Fibroblast of villous mesenchyme (primary cell): ENCODE data around the gene AKAP11. TPM values are rescaled to one million over a fixed set of nuclear protein-coding genes. Genes with fewer than 3 reads are reported as not detected.

Source experiments
- DNase-seq: peaks from one replicate; pipeline ENCODE4 v3.0.0-alpha.2; 2010; ENCODE audit warnings: low read depth
- H3K4me3 ChIP-seq: 2 replicates; pipeline ENCODE4 v1.5.1; 2011; ENCODE audit warnings: low read depth, mild to moderate bottlenecking, low read length
- total RNA-seq: library from RNA; depleted of rRNA; stranded (reverse); fragments of >200 nt; gene quantifications from 2 replicates; pipeline ENCODE4 v1.2.3, GENCODE V29; 2012
- TF ChIP-seq, protein P1 (sequence below): IDR thresholded peaks from 2 replicates; pipeline ENCODE4 v1.5.1; 2012; ENCODE audit warnings: low read depth, mild to moderate bottlenecking, low read length; ENCODE audit not compliant: insufficient read depth

Gene AKAP11
- total RNA-seq, 1 donor: 32.0 TPM

DNA sequence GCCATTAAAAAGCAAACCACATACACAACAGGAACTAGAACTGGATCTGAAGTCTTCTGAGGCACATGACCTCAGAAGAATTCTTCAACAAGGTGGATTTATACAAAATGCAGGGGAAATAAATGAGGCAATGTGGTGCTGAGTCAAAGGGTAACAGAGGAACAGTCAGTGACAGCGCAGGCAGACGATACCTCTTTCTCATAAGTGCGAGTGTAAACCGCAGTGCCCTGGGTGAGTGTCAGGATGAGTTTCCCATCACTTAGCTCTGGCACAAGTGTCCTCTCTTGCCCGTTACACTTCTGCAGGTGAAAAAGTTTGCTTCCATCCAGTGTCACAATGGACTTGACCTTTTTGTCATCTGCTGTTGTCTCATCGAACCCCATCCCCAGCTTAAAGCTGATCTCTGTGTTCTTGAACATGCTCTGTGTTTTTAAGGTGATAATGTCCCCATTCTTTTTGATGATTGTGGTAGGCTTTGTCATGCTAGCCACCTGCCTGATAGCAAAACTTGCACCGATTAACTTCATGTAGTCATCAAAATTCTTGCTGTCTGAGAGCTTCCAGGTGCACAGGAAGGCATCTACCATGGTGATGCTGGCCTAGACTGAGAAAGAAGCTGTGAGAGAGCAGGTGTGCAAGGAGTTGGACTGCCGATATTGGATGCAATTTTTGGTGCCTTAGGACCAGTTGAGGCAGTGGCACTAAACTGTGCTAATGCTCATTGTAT lies 97.3 kb downstream of the AKAP11 start:
- TF ChIP-seq, protein P1, sequence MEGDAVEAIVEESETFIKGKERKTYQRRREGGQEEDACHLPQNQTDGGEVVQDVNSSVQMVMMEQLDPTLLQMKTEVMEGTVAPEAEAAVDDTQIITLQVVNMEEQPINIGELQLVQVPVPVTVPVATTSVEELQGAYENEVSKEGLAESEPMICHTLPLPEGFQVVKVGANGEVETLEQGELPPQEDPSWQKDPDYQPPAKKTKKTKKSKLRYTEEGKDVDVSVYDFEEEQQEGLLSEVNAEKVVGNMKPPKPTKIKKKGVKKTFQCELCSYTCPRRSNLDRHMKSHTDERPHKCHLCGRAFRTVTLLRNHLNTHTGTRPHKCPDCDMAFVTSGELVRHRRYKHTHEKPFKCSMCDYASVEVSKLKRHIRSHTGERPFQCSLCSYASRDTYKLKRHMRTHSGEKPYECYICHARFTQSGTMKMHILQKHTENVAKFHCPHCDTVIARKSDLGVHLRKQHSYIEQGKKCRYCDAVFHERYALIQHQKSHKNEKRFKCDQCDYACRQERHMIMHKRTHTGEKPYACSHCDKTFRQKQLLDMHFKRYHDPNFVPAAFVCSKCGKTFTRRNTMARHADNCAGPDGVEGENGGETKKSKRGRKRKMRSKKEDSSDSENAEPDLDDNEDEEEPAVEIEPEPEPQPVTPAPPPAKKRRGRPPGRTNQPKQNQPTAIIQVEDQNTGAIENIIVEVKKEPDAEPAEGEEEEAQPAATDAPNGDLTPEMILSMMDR: no peak
- no peak for DNase-seq
- no peak overlapping the region for H3K4me3 ChIP-seq

DNA sequence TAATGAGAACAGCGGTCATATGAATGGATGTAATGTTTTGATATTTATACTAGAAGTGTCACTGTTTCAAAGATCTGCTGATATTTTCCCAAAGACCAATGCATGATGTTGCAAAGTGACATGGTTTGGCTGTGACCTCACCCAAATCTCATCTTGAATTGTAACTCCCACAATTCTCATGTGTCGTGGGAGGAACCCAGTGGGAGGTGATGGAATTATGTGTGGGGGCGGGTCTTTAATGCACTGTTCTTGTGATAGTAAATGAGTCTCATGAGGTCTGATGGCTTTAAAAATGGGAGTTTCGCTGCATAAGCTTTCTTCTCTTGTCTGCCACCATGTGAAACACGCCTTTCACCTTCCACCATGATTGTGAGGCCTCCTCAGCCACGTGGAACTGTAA lies 98.3 kb downstream of the AKAP11 start:
- H3K4me3 ChIP-seq: no peak overlapping the region
- DNase-seq: no peak
- TF ChIP-seq, protein P1: no peak

Other genes with a start within 250 kb of the AKAP11 start
- gene DGKH, start 223.5 kb upstream of the AKAP11 start, total RNA-seq: 16.0 and 16.4 TPM in 2 replicates